ENCODE results near the gene PPP1R16B. TPM values are rescaled to one million over a fixed set of nuclear protein-coding genes. Genes with fewer than 3 reads are reported as not detected.

PPP1R16B gene

DNA sequence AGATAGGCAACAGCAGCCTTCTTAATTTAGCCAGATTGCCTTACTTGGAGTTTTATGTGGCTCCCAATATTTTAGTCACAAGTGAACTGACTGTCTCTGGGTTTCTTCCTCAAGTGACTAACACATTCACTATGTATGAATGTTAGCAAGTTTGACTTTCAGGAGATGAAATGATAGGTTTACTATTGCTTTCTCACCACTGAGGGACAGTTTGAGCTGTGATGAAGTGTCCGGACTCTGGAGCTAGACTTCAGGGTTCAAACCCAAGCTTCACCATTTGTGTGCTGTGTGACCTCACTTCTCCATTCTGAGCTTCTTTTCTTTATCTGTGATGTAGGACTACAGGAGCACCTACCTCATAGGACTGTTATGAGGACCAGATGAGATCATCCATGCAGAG is 164.8 kb downstream of the PPP1R16B start:
- no peak overlapping the region for H2BK12ac ChIP-seq (ENCODE audit: low read length)
- no peak overlapping the region for H4K91ac ChIP-seq (ENCODE audit: low read depth, low read length, poor library complexity)
- H3K27me3 ChIP-seq (ENCODE audit: control insufficient read depth in 3 of 3, insufficient read depth in 3 of 3, low read depth in 1 of 3, low read length in 3 of 3), result no peaks in the 10 kb centered on the region
- no CpG with 5 or more reads among the region's 1 CpG for WGBS, 2 donors (ENCODE audit: extremely low coverage in 2 of 2, insufficient read length in 2 of 2, insufficient replicate concordance in 1 of 2)
- H3K18ac ChIP-seq (ENCODE audit: low read length), result no peak overlapping the region
- H3K4ac ChIP-seq (ENCODE audit: low read length), result no peak overlapping the region
- no peaks in the 10 kb centered on the region for H3K9me3 ChIP-seq (replicated peaks in 1 of 2; ENCODE audit: control insufficient read depth in 2 of 2, insufficient read depth in 1 of 2, low read depth in 1 of 2, low read length in 2 of 2)
- peaks cover 9 to 71% of the 10 kb centered on the region in 2 donors for H3K36me3 ChIP-seq (replicated peaks in 1 of 2; ENCODE audit: control insufficient read depth in 2 of 2, insufficient read depth in 2 of 2, low read length in 2 of 2)
- no peak overlapping the region for H2AFZ ChIP-seq (ENCODE audit: low read length)
- H4K8ac ChIP-seq (ENCODE audit: low read depth, low read length), result no peak overlapping the region
- H2BK120ac ChIP-seq (ENCODE audit: low read depth, low read length), result no peak overlapping the region
- peaks cover 4% of the 10 kb centered on the region for H3K79me1 ChIP-seq (ENCODE audit: low read depth, low read length)
- no peak overlapping the region for H3K14ac ChIP-seq (ENCODE audit: low read length)
- DNase-seq (ENCODE audit: low spot score), result no peak
- no peak overlapping the region for H3K4me2 ChIP-seq (ENCODE audit: insufficient read depth, low read length, poor library complexity, severe bottlenecking)
- no peak overlapping the region for H3K9ac ChIP-seq (ENCODE audit: low read depth, low read length, poor library complexity)
- no peak overlapping the region for H3K27ac ChIP-seq (replicated peaks; ENCODE audit: low read length)
- H3K4me1 ChIP-seq (ENCODE audit: control insufficient read depth in 2 of 2, insufficient read depth in 1 of 2, low read depth in 1 of 2, low read length in 2 of 2), result no peaks in the 10 kb centered on the region
- H3K4me3 ChIP-seq (ENCODE audit: low read length in 2 of 2), result no peak overlapping the region
- H2BK15ac ChIP-seq (ENCODE audit: low read length), result no peak overlapping the region
- no peak overlapping the region for H2BK5ac ChIP-seq (ENCODE audit: low read length)
- no peak overlapping the region for H3K23ac ChIP-seq (ENCODE audit: low read depth, low read length, poor library complexity)
- no peak overlapping the region for H2AK5ac ChIP-seq (ENCODE audit: low read depth, low read length)

Small RNAs within 50 kb of the gene (small RNA-seq; reads per million reads assigned to genes)
- gene AL023803.1 (ENCODE audit: insufficient read depth), result not detected

Data from neuronal stem cell (in vitro differentiated cells).